Stimulated activated effector memory CD8-positive, alpha-beta T cell treated with anti-CD3 and anti-CD28 coated beads, Interleukin-12 subunit alpha, Interleukin-12 subunit beta, amount 100 ng/mL, for 72 hours (primary cell): ENCODE data around the gene KRTAP8-1.

Experiments
- ATAC-seq: fragments of 150-1000 bp; cut with Tn5 transposase; 2 replicates; pipeline ENCODE4 v1.10.0; 2021
- DNase-seq, 2 donors: peaks; one replicate each; pipeline ENCODE4 v3.0.0; 2021 to 2022; ENCODE audit warnings: low spot score in 2 of 2
- H3K27ac Mint-ChIP-seq: one replicate; pipeline ENCODE4 v1.8.0; 2022; ENCODE audit warnings: mild to moderate bottlenecking, mixed read lengths
- H3K36me3 Mint-ChIP-seq: one replicate; pipeline ENCODE4 v1.8.0; 2022; ENCODE audit warnings: mild to moderate bottlenecking, mixed read lengths
- H3K4me1 Mint-ChIP-seq: one replicate; pipeline ENCODE4 v1.8.0; 2022; ENCODE audit warnings: mixed read lengths
- H3K4me3 Mint-ChIP-seq: one replicate; pipeline ENCODE4 v1.8.0; 2022; ENCODE audit warnings: mild to moderate bottlenecking, mixed read lengths
- H3K9me3 Mint-ChIP-seq: one replicate; pipeline ENCODE4 v1.8.0; 2022; ENCODE audit warnings: mixed read lengths

KRTAP8-1 gene, protein sequence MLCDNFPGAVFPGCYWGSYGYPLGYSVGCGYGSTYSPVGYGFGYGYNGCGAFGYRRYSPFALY

DNA sequence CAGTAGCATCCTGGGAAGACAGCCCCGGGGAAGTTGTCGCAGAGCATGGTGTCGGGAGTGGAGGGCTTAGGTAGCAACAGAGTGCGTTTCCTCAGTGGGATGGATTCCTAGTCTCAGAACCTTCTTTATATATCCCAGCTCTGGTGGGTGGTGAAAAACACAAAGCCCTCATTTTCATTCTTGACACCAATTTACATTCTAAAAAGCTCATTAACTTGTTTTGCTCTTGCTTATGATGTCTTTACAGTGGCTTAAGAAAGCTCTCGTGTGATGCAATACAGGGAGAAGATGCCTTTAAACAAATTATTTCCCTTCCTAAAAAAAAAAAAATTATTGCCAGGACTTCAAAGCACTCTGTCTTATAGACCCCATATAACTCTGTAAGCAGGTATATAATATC, at the start of gene KRTAP8-1:
KRTAP8-1 (minus strand) TSS at position 101 of the 400 bp plus-strand sequence; CDS start at position 47, 54 bp downstream.
- Mint-ChIP-seq H3K9me3 (no peaks in the 10 kb centered on the region), H3K4me3 (no peak within 1 kb of the TSS), H3K27ac (no peak within 1 kb of the TSS), H3K36me3 (no peaks in the 10 kb centered on the region), H3K4me1 (no peaks in the 10 kb centered on the region)
- ATAC-seq (no peak), DNase-seq (no peak)

DNA sequence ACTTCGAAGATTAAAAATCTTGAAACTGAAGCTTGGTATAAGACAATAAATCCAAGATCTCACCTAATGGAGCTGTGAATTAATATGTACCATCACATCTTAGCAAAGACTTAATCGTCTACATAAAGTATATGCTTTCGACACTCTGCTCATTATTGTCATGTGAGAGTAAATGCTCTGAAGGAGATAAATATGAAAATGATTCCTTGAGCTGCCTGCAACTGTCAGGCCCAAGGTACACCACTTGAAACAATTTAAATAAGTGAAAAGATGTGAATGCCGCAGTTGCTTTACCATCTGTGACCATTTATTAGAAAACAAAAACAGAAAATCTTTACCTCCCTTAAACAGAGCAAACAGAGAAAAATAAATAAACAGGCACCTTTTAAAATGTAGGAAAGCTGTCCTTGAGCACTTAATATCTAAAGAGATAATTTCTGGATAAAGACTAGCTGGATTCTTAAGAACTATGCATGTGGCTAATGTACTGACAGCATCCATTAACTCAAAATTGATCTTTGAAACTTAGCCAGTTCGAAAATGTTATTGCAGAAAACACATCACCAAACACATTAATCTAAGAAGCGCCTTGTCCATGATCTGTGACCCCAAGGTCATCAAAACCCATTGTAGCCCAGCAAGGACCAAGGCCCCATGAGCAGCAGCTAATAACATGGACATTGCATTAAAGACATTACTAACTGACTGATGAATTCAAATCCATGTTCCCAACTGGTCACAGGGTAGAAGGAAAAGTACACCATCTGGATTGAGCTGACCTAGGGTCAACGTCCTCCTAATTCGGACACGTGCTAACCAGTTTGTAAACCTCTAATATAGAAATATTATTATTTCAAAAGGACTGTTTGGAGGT, 34.8 kb upstream of the KRTAP8-1 start:
- Mint-ChIP-seq H3K36me3 (no peaks in the 10 kb centered on the region), H3K9me3 (no peaks in the 10 kb centered on the region), H3K4me1 (no peaks in the 10 kb centered on the region), H3K4me3 (no peak overlapping the region), H3K27ac (no peak overlapping the region)
- DNase-seq: no peak
- no peak for ATAC-seq

DNA sequence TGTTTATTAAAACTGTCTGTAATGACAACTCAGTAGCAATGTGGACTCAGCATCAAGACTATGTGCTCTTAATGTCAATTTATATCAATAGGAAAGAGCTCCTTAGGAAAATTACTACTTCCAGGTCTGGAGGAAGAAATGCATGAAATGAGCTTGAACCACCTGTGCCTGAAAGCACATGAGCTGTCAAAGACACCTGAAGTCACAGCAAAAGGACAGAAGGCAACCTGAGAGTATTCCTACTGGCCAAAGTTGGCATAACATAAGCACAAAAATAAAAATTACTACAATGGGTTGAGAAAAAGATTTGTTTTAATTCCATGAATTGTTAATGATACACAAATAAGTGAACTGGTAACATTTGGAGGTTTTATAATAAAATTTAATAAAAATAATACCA, 29.9 kb upstream of the KRTAP8-1 start:
- DNase-seq (no peak), ATAC-seq (no peak)
- Mint-ChIP-seq H3K4me1 (no peaks in the 10 kb centered on the region), H3K27ac (no peak overlapping the region), H3K36me3 (no peaks in the 10 kb centered on the region), H3K9me3 (no peaks in the 10 kb centered on the region), H3K4me3 (no peak overlapping the region)

DNA sequence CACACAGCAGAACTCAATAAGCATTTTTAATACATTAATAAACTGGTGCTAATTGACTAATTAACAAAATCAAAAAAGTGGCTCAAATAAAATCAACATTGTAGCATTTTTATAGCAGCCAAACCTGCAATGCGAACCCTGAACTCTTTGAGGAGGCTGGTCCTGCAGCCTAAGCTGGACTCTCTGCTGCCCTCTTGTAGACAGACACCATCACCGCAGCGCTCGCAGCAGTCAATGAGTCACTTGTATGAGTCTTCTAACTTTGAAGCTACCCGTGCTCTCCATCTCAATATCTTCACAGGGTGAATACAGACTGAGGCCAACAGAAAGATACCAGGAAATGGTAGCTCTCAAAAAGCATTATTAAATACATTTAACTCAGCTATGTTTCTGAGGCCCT, 26.2 kb upstream of the KRTAP8-1 start:
- Mint-ChIP-seq H3K9me3 (no peaks in the 10 kb centered on the region), H3K4me3 (no peak overlapping the region), H3K4me1 (no peaks in the 10 kb centered on the region), H3K36me3 (no peaks in the 10 kb centered on the region), H3K27ac (no peak overlapping the region)
- ATAC-seq: peak; percentile 71
- no peak for DNase-seq

DNA sequence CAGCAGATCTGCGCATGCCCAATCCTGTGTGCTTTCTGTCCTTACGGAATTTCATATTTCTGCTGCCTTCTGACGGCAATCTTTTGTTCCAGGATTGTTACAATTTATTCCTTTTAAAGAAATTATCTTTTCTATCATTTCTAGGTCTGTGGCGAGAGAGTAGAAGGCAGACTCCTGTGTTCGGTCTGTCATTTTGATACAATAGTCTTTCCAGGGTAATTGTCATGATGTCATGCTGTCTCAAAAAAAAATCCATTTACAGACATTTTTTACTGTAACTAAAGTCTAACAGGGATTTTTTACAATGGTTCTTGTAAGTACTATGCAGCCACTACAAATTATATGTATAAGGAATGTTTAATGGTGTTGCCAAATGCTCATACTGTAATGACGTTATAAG, 25.5 kb upstream of the KRTAP8-1 start:
- H3K36me3 Mint-ChIP-seq: no peaks in the 10 kb centered on the region
- DNase-seq (no peak), ATAC-seq (no peak)
- no peaks in the 10 kb centered on the region for H3K9me3 Mint-ChIP-seq
- no peak overlapping the region for H3K4me3 Mint-ChIP-seq
- no peaks in the 10 kb centered on the region for H3K4me1 Mint-ChIP-seq
- no peak overlapping the region for H3K27ac Mint-ChIP-seq

DNA sequence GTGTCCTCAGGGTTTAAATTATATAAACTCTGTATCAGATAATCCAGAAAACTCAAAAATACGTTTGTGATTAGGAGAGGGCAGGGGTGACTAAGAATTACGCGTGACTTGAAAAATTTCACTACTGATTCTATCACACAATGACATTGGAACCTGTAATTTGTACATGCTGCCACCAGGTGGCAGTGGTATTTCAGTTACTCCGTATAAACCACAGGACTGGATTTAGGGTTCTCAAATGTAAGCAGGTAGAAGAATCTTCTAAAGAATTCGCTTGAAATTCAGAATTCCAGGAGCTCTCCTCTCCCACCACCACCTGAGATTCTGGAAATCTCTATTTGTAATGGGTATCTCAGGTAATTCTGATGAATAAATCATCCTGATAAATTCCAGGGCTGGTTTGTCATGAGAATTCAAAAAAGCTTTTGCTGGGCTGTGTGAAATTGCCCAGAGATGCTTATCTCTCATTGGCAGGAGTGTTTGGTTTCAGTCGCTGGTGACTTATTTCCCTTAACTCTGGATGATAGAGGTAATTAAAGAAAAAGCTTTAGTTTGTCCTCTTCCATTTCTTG, 18.2 kb upstream of the KRTAP8-1 start:
- Mint-ChIP-seq H3K4me3 (no peak overlapping the region), H3K27ac (no peak overlapping the region), H3K4me1 (no peaks in the 10 kb centered on the region), H3K36me3 (no peaks in the 10 kb centered on the region), H3K9me3 (no peaks in the 10 kb centered on the region)
- ATAC-seq (no peak), DNase-seq (peak in 1 of 2 donors; percentile 53)

DNA sequence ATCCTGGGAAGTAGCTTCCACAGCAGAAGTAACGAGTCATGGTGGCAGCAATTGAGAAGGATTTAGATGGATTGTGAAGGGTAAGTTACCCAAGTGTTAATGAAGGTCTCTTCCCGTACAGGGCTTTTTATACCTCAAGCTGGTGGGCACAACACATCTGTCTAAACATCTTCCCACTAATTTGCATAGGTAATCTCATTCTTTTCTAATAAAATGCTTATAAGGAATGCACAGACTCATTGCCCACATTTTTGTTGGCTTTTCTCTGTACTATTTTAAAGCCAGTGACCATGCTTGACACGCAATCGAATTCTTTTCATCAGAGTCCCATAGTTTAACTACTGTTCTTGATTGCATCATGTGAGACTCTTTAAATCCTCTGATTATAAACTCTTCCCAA, 16.6 kb upstream of the KRTAP8-1 start, which contains the start of gene KRTAP7-1:
KRTAP7-1 (minus strand) TSS at position 101 of the 400 bp plus-strand sequence; CDS start at position 40, 61 bp downstream.
- no peak within 1 kb of the TSS for H3K4me3 Mint-ChIP-seq
- H3K27ac Mint-ChIP-seq: no peak within 1 kb of the TSS
- DNase-seq (no peak), ATAC-seq (no peak)
- H3K9me3 Mint-ChIP-seq: no peaks in the 10 kb centered on the region
- H3K36me3 Mint-ChIP-seq: no peaks in the 10 kb centered on the region
- no peaks in the 10 kb centered on the region for H3K4me1 Mint-ChIP-seq

DNA sequence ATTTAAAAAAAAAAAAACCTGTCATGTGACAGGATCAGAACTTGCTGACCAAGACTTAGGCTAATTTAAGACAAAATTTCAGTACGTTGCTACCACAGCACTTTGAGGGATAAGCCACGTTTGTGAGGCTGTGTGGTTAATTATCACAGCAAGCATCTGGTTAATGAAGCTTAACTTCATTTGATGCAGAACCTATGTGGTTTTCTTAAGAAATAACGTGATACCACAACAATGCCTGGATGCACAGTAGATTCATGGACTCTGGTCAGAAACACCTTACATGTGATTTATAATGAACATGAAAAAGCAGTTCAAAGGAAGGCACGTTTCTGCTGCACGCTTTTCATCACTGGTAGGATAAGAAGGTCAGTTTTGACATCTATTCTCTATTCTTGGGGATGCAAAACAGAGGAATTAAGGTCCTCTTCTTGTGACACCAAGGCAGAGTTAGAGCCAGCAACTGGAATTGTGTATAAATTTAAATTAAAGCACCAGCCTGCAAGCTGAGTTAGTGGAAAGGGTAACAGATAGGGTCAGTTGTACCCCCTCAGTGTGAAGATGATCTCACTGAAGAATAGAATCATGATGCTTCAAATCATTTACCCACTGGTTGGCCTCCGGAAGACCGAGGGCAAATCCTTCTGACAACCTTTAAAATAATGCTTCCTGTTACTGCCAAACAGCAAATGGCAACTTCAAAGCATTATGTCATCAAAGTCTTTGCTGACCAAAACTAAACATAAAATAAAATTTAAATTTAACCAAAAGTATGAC, 6.0 kb upstream of the KRTAP8-1 start:
- Mint-ChIP-seq H3K36me3 (no peaks in the 10 kb centered on the region), H3K27ac (no peak overlapping the region), H3K4me1 (no peaks in the 10 kb centered on the region), H3K4me3 (no peak overlapping the region), H3K9me3 (no peaks in the 10 kb centered on the region)
- DNase-seq (no peak), ATAC-seq (no peak)

DNA sequence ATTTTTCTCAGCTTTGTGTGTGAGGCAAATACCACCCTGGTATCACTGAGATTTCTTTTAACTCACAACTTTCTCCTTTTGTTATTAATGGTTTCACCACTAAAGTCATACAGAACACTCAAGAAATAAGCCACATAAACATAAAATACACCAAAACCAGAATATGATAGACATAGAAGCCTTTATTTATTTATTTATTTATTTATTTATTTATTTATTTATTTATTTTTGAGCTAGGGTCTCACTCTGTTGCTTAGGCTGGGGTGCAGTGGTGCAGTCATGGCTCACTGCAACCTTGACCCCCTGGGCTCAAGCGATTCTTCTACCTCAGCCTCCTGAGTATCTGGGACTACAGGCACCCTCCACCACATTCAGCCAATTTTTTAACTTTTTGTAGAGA, 12.5 kb downstream of the KRTAP8-1 start:
- H3K4me3 Mint-ChIP-seq: no peak overlapping the region
- H3K9me3 Mint-ChIP-seq: no peaks in the 10 kb centered on the region
- H3K27ac Mint-ChIP-seq: no peak overlapping the region
- no peak for DNase-seq
- no peaks in the 10 kb centered on the region for H3K36me3 Mint-ChIP-seq
- ATAC-seq: no peak
- no peaks in the 10 kb centered on the region for H3K4me1 Mint-ChIP-seq

DNA sequence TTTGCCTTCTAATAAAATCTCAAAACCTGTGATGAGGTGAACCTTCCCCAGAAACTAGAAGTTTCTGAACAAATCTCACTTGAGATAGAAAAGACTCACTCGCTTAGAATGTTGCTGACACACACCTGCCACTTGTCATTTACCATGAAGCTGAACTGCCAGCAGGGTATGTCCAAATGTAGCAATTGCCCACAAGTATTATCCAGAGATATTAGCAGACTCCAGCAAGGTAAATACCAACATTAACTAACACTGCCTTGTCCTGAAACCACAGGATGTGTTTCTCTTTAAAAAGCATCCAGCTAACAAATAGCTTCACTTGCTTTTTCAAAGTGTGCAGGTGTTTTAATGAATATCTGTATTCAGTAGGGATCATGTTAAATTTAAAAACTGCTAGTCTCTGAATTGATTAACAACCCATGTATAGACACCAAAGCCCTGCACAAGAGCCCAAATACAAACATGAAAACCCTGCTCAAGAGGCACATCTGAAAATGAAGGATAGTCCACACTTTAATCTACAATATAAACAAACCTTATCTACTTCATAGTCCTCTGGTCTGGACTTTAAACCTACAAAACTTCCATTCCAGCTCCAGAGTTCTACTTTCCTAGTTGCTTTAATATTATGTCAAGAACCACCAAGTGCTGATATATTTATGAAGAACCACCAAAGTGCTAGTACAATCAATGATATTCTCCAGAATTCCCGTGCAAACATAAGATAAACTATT, 19.3 kb downstream of the KRTAP8-1 start:
- Mint-ChIP-seq H3K36me3 (no peaks in the 10 kb centered on the region), H3K4me1 (no peaks in the 10 kb centered on the region), H3K9me3 (no peaks in the 10 kb centered on the region), H3K27ac (no peak overlapping the region), H3K4me3 (no peak overlapping the region)
- ATAC-seq: no peak
- DNase-seq: no peak

DNA sequence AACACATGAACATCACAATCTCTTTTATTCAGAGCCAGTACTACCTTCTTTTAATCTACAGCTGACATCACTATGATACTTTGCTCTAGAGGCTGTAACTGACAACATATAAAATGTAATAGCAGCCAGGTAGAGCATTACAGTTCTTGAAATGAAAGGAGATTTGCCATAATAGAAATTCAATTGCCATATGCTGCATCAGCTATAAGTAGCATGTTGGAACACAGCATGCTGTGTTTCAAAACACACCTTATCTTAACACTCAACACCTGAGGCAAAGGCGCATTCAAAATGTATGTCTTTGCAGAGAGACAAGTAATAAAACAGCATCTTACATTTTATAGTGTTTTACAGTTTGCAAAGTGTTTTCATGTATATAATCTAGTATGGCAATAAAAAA, 33.8 kb downstream of the KRTAP8-1 start:
- H3K4me3 Mint-ChIP-seq: no peak overlapping the region
- no peak for DNase-seq
- ATAC-seq: no peak
- H3K9me3 Mint-ChIP-seq: no peaks in the 10 kb centered on the region
- H3K27ac Mint-ChIP-seq: no peak overlapping the region
- H3K36me3 Mint-ChIP-seq: no peaks in the 10 kb centered on the region
- no peaks in the 10 kb centered on the region for H3K4me1 Mint-ChIP-seq

DNA sequence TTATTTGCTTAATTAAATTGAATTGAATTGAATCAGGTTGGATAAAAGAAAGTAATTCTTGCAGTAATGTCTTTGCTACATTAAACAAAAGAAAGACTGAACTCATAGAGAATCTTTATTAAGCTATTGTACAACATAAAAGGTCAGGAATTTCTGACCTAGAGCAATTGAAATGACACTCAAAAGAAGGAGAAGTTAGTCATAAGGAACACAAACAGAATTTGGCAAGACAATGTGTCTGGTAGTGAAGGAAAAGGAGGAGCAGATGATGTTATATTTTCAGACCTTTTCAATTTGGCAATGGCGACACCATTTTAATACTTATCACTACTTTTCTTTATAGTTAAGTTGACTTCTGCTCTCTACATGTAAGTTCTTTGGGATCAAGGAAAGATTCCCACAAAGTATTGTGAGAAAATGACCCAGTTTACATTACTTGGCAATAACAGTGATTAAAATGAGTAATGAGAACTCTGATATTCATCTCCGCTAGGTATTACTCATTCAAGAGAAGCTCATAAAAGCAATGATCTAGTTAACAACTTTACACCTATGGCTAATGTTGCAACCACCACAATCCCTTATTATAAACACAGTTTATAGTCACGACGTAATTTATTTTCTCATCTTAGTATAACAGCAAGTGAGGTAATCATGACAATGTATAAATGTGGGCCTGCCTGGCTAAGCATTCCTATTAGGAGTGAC, 43.2 kb downstream of the KRTAP8-1 start:
- no peaks in the 10 kb centered on the region for H3K9me3 Mint-ChIP-seq
- H3K36me3 Mint-ChIP-seq: no peaks in the 10 kb centered on the region
- H3K4me3 Mint-ChIP-seq: no peak overlapping the region
- ATAC-seq: no peak
- H3K4me1 Mint-ChIP-seq: no peaks in the 10 kb centered on the region
- H3K27ac Mint-ChIP-seq: no peak overlapping the region
- no peak for DNase-seq
